HG03045 (cell line): ENCODE results near the gene DGUOK.
"Not testable (repeated sequence)": the region's sequence is repeated elsewhere in the genome, so short reads cannot be mapped to it uniquely, and the experiment has no call there.

Experiments
- ATAC-seq: cut with Tn5 transposase; IDR thresholded peaks from one replicate; pipeline ENCODE4 v1.9.1; 2021; ENCODE audit warnings: mild to moderate bottlenecking, moderate library complexity; ENCODE audit not compliant: unreplicated experiment

The DGUOK gene

GRCh38 chr2:73899801-73900336 is 26.8 kb upstream of the DGUOK start:
- ATAC-seq = no peak

- no peak for ATAC-seq
Measured at GRCh38 chr2:73901143-73901542, 25.5 kb upstream of the DGUOK start.

GRCh38 chr2:73902284-73902683 is 24.4 kb upstream of the DGUOK start:
- no peak for ATAC-seq

- ATAC-seq = no peak
Measured at GRCh38 chr2:73903313-73903712, 23.4 kb upstream of the DGUOK start.

- ATAC-seq = not testable (repeated sequence)
Measured at GRCh38 chr2:73903949-73904613, 22.6 kb upstream of the DGUOK start.

GRCh38 chr2:73904952-73905351 is 21.7 kb upstream of the DGUOK start:
- ATAC-seq = no peak

GRCh38 chr2:73906847-73907505 is 19.7 kb upstream of the DGUOK start:
- no peak for ATAC-seq

- no peak for ATAC-seq
Measured at GRCh38 chr2:73907840-73908452, 18.7 kb upstream of the DGUOK start.

- ATAC-seq = no peak
Measured at GRCh38 chr2:73908689-73909652, 17.7 kb upstream of the DGUOK start.

GRCh38 chr2:73910873-73911547 is 15.7 kb upstream of the DGUOK start:
- no peak for ATAC-seq

GRCh38 chr2:73911548-73912208 is 15.0 kb upstream of the DGUOK start:
- ATAC-seq = no peak

- ATAC-seq = no peak
Measured at GRCh38 chr2:73913414-73914054, 13.1 kb upstream of the DGUOK start.

- no peak for ATAC-seq
Measured at GRCh38 chr2:73914667-73915066, 12.0 kb upstream of the DGUOK start.

GRCh38 chr2:73915437-73915993 is 11.2 kb upstream of the DGUOK start:
- no peak for ATAC-seq

GRCh38 chr2:73916666-73917065 is 10.0 kb upstream of the DGUOK start:
- no peak for ATAC-seq

GRCh38 chr2:73917296-73917695 is 9.4 kb upstream of the DGUOK start:
- no peak for ATAC-seq

GRCh38 chr2:73917696-73918207 is 8.9 kb upstream of the DGUOK start:
- ATAC-seq = no peak

GRCh38 chr2:73918856-73919255 is 7.8 kb upstream of the DGUOK start:
- ATAC-seq = no peak
